ENCODE data around the gene AUTS2. TPM values are rescaled to one million over a fixed set of nuclear protein-coding genes. Genes with fewer than 3 reads are reported as not detected.

Gene AUTS2
- total RNA-seq, 1 experiment from 2014 or later, result 50.0 TPM

- TF ChIP-seq STAT6 (CRISPR knock-in tag; conservative IDR thresholded peaks at IDR 0.05; ENCODE audit: low read depth), result no peak
- no peak for TF ChIP-seq ZNF671 (CRISPR knock-in tag; IDR thresholded peaks at IDR 0.05)
- TF ChIP-seq MLX (CRISPR knock-in tag; IDR thresholded peaks at IDR 0.05), result no peak
- TF ChIP-seq ATF2 (CRISPR knock-in tag; IDR thresholded peaks at IDR 0.05; ENCODE audit: borderline replicate concordance, low read depth), result no peak
- no peak for TF ChIP-seq NFYB (CRISPR knock-in tag; conservative IDR thresholded peaks at IDR 0.05; ENCODE audit: low read depth)
- TF ChIP-seq TCF7 (CRISPR knock-in tag; IDR thresholded peaks at IDR 0.05; ENCODE audit: low read depth), result no peak
- TF ChIP-seq CTCF (IDR thresholded peaks at IDR 0.05), result no peak
- TF ChIP-seq SMAD3 (CRISPR knock-in tag; IDR thresholded peaks at IDR 0.05; ENCODE audit: borderline replicate concordance), result no peak
- TF ChIP-seq ZNF121 (CRISPR knock-in tag; IDR thresholded peaks at IDR 0.05), result no peak
- TF ChIP-seq SOX15 (CRISPR knock-in tag; IDR thresholded peaks at IDR 0.05), result no peak
- no peak for TF ChIP-seq EMX1 (CRISPR knock-in tag; IDR thresholded peaks at IDR 0.05)
- TF ChIP-seq CREB1 (CRISPR knock-in tag; IDR thresholded peaks at IDR 0.05), result no peak
These were observed 956.4 kb downstream of the AUTS2 start (continued) for GRCh38 chr7:70554646-70555045.

GRCh38 chr7:70556761-70557160, 958.5 kb downstream of the AUTS2 start:
- H3K4me3 Mint-ChIP-seq, result no peak overlapping the region
- H3K4me1 Mint-ChIP-seq, result no peaks in the 10 kb centered on the region
- peaks cover 17% of the 10 kb centered on the region for H3K9me3 Mint-ChIP-seq
- ChIA-PET POLR2A (no interaction called here), CTCF (no interaction called here)
- H3K36me3 Mint-ChIP-seq, result peaks cover 11% of the 10 kb centered on the region
- no peak for ATAC-seq
- no peak for DNase-seq (ENCODE audit: low spot score)
- TF ChIP-seq MLX (CRISPR knock-in tag; IDR thresholded peaks at IDR 0.05) (no peak), ELF4 (CRISPR knock-in tag; IDR thresholded peaks at IDR 0.05; ENCODE audit: low read depth) (no peak), ZNF512 (CRISPR knock-in tag; IDR thresholded peaks at IDR 0.05; ENCODE audit: borderline replicate concordance) (no peak), AFF4 (CRISPR knock-in tag; IDR thresholded peaks at IDR 0.05; ENCODE audit: borderline replicate concordance) (no peak), E2F1 (CRISPR knock-in tag; IDR thresholded peaks at IDR 0.05) (no peak), EMX1 (CRISPR knock-in tag; IDR thresholded peaks at IDR 0.05) (no peak)
- no peaks in the 10 kb centered on the region for H3K27me3 Mint-ChIP-seq (ENCODE audit: low read depth)
- no peak overlapping the region for H3K27ac Mint-ChIP-seq
